CD14-positive monocyte (primary cell): Measurements from ENCODE around the gene RSPH3. TPM values are rescaled to one million over a fixed set of nuclear protein-coding genes. Genes with fewer than 3 reads are reported as not detected.
"Not testable (repeated sequence)": the region's sequence is repeated elsewhere in the genome, so short reads cannot be mapped to it uniquely, and the experiment has no call there.

ENCODE experiments used
- DNase-seq, 3 donors: peaks; one replicate each; pipeline ENCODE4 v3.0.0-alpha.2; 2011 to 2022
- H2AFZ ChIP-seq: 2 replicates; pipeline ENCODE4 v1.6.0; 2012; ENCODE audit warnings: mild to moderate bottlenecking, low read depth, low read length, inconsistent platforms; ENCODE audit not compliant: insufficient read depth, poor library complexity, severe bottlenecking
- H3K27ac ChIP-seq, 2 donors: 1 replicate in 1 of 2; 2 replicates in 1 of 2; pipeline ENCODE4 v1.5.1; 2012 to 2013; ENCODE audit warnings: low read length in 2 of 2, control low read depth in 1 of 2, inconsistent platforms in 1 of 2, low read depth in 1 of 2, mild to moderate bottlenecking in 1 of 2
- H3K27me3 ChIP-seq, 2 donors: one replicate each; pipeline versions ENCODE4 v1.6.0 to v1.6.1; 2011 to 2013; ENCODE audit warnings: low read length in 2 of 2; ENCODE audit not compliant: control insufficient read depth in 2 of 2, insufficient read depth in 2 of 2
- H3K36me3 ChIP-seq, 2 donors: replicated peaks in 1 of 2; 1 replicate in 1 of 2; 2 replicates in 1 of 2; pipeline versions ENCODE4 v1.5.1 to v1.6.1; 2012 to 2013; ENCODE audit warnings: low read length in 2 of 2, control low read depth in 1 of 2, inconsistent platforms in 1 of 2, mild to moderate bottlenecking in 1 of 2; ENCODE audit not compliant: insufficient read depth in 2 of 2, control insufficient read depth in 1 of 2
- H3K4me1 ChIP-seq, 2 donors: 1 replicate in 1 of 2; 2 replicates in 1 of 2; pipeline versions ENCODE4 v1.5.1 to v1.6.1; 2012 to 2013; ENCODE audit warnings: low read length in 2 of 2, control low read depth in 1 of 2, inconsistent platforms in 1 of 2, mild to moderate bottlenecking in 1 of 2, moderate library complexity in 1 of 2; ENCODE audit not compliant: insufficient read depth in 2 of 2, control insufficient read depth in 1 of 2
- H3K4me2 ChIP-seq: replicated peaks from 2 replicates; pipeline ENCODE3; 2012; ENCODE audit warnings: low read length, moderate library complexity, mild to moderate bottlenecking; ENCODE audit not compliant: poor library complexity, severe bottlenecking; ENCODE audit errors: extremely low read depth
- H3K4me3 ChIP-seq, 3 experiments: fragments of 200-600 bp in 1 of 3; sonication (generic) in 1 of 3; replicated peaks in 1 of 3; 1 replicate in 2 of 3; 2 replicates in 1 of 3; pipeline ENCODE4 v1.5.1; 2011 to 2013; ENCODE audit warnings: low read length in 3 of 3, mild to moderate bottlenecking in 3 of 3, control low read depth in 2 of 3, low read depth in 2 of 3, inconsistent platforms in 1 of 3, moderate library complexity in 1 of 3
- H3K79me2 ChIP-seq: 2 replicates; pipeline ENCODE4 v1.6.0; 2012; ENCODE audit warnings: mild to moderate bottlenecking, control low read depth, inconsistent platforms, low read length, moderate library complexity; ENCODE audit not compliant: insufficient read depth
- H3K9ac ChIP-seq: 2 replicates; pipeline ENCODE4 v1.6.0; 2017; ENCODE audit warnings: low read length, mild to moderate bottlenecking; ENCODE audit not compliant: insufficient read depth, poor library complexity, severe bottlenecking
- H3K9me3 ChIP-seq, 2 donors: replicated peaks in 1 of 2; 1 replicate in 1 of 2; 2 replicates in 1 of 2; pipeline versions ENCODE4 v1.5.1 to v1.6.1; 2012 to 2013; ENCODE audit warnings: low read length in 2 of 2, control low read depth in 1 of 2; ENCODE audit not compliant: control insufficient read depth in 1 of 2, insufficient read depth in 1 of 2
- H4K20me1 ChIP-seq: 2 replicates; pipeline ENCODE4 v1.6.0; 2012; ENCODE audit warnings: mild to moderate bottlenecking, low read length, control low read depth, moderate library complexity; ENCODE audit not compliant: insufficient read depth
- H3K27ac Mint-ChIP-seq, 7 donors: one replicate each; pipeline ENCODE4 v1.8.0; 2020; ENCODE audit warnings: mild to moderate bottlenecking in 7 of 7, mixed read lengths in 7 of 7, moderate library complexity in 6 of 7, inconsistent platforms in 2 of 7
- H3K27me3 Mint-ChIP-seq, 3 donors: one replicate each; pipeline ENCODE4 v1.8.0; 2021 to 2022; ENCODE audit warnings: low read depth in 3 of 3, mild to moderate bottlenecking in 3 of 3, mixed read lengths in 3 of 3, moderate library complexity in 3 of 3, inconsistent platforms in 1 of 3
- H3K36me3 Mint-ChIP-seq, 2 donors: one replicate each; pipeline ENCODE4 v1.8.0; 2020; ENCODE audit warnings: mixed read lengths in 2 of 2, inconsistent platforms in 1 of 2, mild to moderate bottlenecking in 1 of 2
- H3K4me1 Mint-ChIP-seq: one replicate; pipeline ENCODE4 v1.8.0; 2020; ENCODE audit warnings: mild to moderate bottlenecking, mixed read lengths
- H3K4me3 Mint-ChIP-seq, 2 donors: one replicate each; pipeline ENCODE4 v1.8.0; 2020; ENCODE audit warnings: mild to moderate bottlenecking in 2 of 2, mixed read lengths in 2 of 2, moderate library complexity in 1 of 2
- H3K9me3 Mint-ChIP-seq, 7 donors: one replicate each; pipeline ENCODE4 v1.8.0; 2020 to 2022; ENCODE audit warnings: mixed read lengths in 7 of 7, mild to moderate bottlenecking in 6 of 7, moderate library complexity in 6 of 7, inconsistent platforms in 2 of 7
- CTCF ChIP-seq: fragments of 200-600 bp; IDR thresholded peaks from one replicate; pipeline ENCODE4 v1.8.0; 2022; ENCODE audit warnings: antibody characterized with exemption, mild to moderate bottlenecking
- WGBS: methylation state at CpG from one replicate; pipeline ENCODE4 v1.1.5; 2013; ENCODE audit warnings: missing lambda C conversion rate; ENCODE audit not compliant: insufficient coverage; 5-methylcytosine and 5-hydroxymethylcytosine counted together
- intact Hi-C, 2 donors: fragments of 100-400 bp; cut with micrococcal nuclease; formaldehyde crosslinking; loops; one replicate each; pipeline versions ENCODE4 v1.15.0 to v1.15.1; 2023
- polyA plus RNA-seq, 3 donors: library from polyadenylated mRNA; depleted of rRNA in 1 of 3; unstranded in 2 of 3; stranded (reverse) in 1 of 3; fragments of 300-500 nt in 2 of 3; fragments of >200 nt in 1 of 3; fragmentation: Illumina TruSeq in 2 of 3; gene quantifications; 1 replicate in 2 of 3; 2 replicates in 1 of 3; pipeline ENCODE4 v1.2.3, GENCODE V29; 2012 to 2021

RSPH3 gene
- polyA plus RNA-seq, 3 donors: 2.8 to 9.6 (median 4.6) TPM

DNA sequence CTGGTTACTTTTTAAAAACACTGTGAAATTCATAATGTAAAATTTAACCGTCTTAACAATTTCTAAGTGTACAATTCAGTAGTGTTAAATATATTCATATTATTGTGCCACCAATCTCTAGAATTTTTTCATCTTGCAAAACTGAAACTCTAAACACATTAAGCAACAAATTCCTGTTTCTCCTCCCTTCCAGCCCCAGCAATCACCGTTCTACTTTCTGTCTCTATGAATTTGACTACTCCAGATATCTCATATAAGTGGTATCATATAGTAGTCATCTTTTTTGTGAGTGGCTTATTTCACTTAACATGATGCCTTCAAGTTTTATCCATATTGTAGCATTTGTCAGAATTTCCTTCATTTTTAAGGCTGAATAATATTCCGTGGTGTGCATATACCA lies 44.7 kb downstream of the RSPH3 start:
- no CpG with 5 or more reads among the region's 3 CpGs for WGBS
- H3K79me2 ChIP-seq: no peaks in the 10 kb centered on the region
- H3K4me2 ChIP-seq: no peak overlapping the region
- no peak for TF ChIP-seq CTCF
- H2AFZ ChIP-seq: no peak overlapping the region
- H3K36me3 ChIP-seq: no peaks in the 10 kb centered on the region
- H3K4me1 Mint-ChIP-seq: peaks cover 14% of the 10 kb centered on the region
- no peaks in the 10 kb centered on the region for H3K27me3 ChIP-seq
- H3K27ac ChIP-seq: peak overlapping the region in 1 of 2 donors; percentile 34
- H4K20me1 ChIP-seq: no peaks in the 10 kb centered on the region
- intact Hi-C loops: no loop called here
- H3K4me3 ChIP-seq: no peak overlapping the region
- H3K9me3 ChIP-seq: peaks cover 0 to 5% of the 10 kb centered on the region in 2 donors
- peaks cover 3 to 11% of the 10 kb centered on the region in 2 donors for H3K4me1 ChIP-seq
- peak in 1 of 3 donors; percentile 42 for DNase-seq
- peak overlapping the region in 2 of 7 donors; percentile 86 to 90 for H3K27ac Mint-ChIP-seq
- no peak overlapping the region for H3K4me3 Mint-ChIP-seq
- peaks cover 0 to 7% (median 0%) of the 10 kb centered on the region in 7 donors for H3K9me3 Mint-ChIP-seq
- peaks cover 2 to 3% of the 10 kb centered on the region in 2 donors for H3K36me3 Mint-ChIP-seq
- no peak overlapping the region for H3K9ac ChIP-seq
- H3K27me3 Mint-ChIP-seq: peaks cover 0 to 7% (median 5%) of the 10 kb centered on the region in 3 donors

- Mint-ChIP-seq H3K9me3 (peaks cover 0 to 7% (median 0%) of the 10 kb centered on the region in 7 donors), H3K4me3 (no peak overlapping the region), H3K4me1 (peaks cover 14% of the 10 kb centered on the region), H3K27me3 (peaks cover 0 to 7% (median 5%) of the 10 kb centered on the region in 3 donors), H3K36me3 (peaks cover 2 to 3% of the 10 kb centered on the region in 2 donors), H3K27ac (peak overlapping the region in 2 of 7 donors; percentile 86 to 90)
- Histone ChIP-seq H3K27ac (peak overlapping the region in 1 of 2 donors; percentile 34), H3K36me3 (no peaks in the 10 kb centered on the region), H3K4me3 (no peak overlapping the region), H2AFZ (no peak overlapping the region), H4K20me1 (no peaks in the 10 kb centered on the region), H3K27me3 (no peaks in the 10 kb centered on the region), H3K9ac (no peak overlapping the region), H3K79me2 (no peaks in the 10 kb centered on the region), H3K9me3 (peaks cover 0 to 5% of the 10 kb centered on the region in 2 donors), H3K4me2 (no peak overlapping the region), H3K4me1 (peaks cover 3 to 11% of the 10 kb centered on the region in 2 donors)
- DNase-seq: no peak
- WGBS: no CpG with 5 or more reads among the region's 2 CpGs
- no peak for TF ChIP-seq CTCF
- intact Hi-C loops: no loop called here
Observed at GRCh38 chr6:158954753-158955152, 45.2 kb downstream of the RSPH3 start.

DNA sequence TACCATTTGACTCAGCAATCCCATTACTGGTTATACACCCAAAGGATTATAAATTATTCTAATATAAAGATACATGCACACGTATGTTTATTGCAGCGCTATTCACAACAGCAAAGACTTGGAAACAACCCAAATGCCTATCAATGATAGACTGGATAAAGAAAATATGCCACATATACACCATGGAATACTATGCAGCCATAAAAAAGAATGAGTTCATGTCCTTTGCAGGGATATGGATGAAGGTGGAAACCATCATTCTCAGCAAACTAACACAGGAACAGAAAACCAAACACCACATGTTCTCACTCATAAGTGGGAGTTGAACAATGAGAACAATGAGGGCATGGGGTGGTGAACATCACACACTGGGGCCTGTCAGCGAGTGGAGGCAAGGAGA lies 48.0 kb downstream of the RSPH3 start:
- H3K27ac Mint-ChIP-seq, intact Hi-C loops: not testable (repeated sequence)

More for the DNA sequence above, 48.0 kb downstream of the RSPH3 start:
- H2AFZ ChIP-seq, H3K9me3 ChIP-seq, H3K9me3 Mint-ChIP-seq, H3K4me2 ChIP-seq, H4K20me1 ChIP-seq, H3K9ac ChIP-seq, DNase-seq, H3K27ac ChIP-seq, H3K36me3 Mint-ChIP-seq, H3K36me3 ChIP-seq, H3K4me3 Mint-ChIP-seq, H3K4me3 ChIP-seq, H3K27me3 Mint-ChIP-seq, H3K79me2 ChIP-seq, H3K27me3 ChIP-seq: not testable (repeated sequence)
- peaks cover 14% of the 10 kb centered on the region for H3K4me1 Mint-ChIP-seq
- peaks cover 3 to 11% of the 10 kb centered on the region in 2 donors for H3K4me1 ChIP-seq
- WGBS: no CpG with 5 or more reads among the region's 3 CpGs
